Mucosa of descending colon (tissue), 3 donors: ENCODE data around the gene ULK3. TPM values are rescaled to one million over a fixed set of nuclear protein-coding genes. Genes with fewer than 3 reads are reported as not detected.

Experiments used
- ATAC-seq: fragments of 200-7000 bp; cut with Tn5 transposase; one replicate; pipeline ENCODE4 v1.9.1; 2020; ENCODE audit warnings: mild to moderate bottlenecking, moderate library complexity
- DNase-seq, 3 donors: peaks; one replicate each; pipeline ENCODE4 v3.0.0-alpha.2; 2020
- H3K36me3 ChIP-seq: fragments of 200-600 bp; one replicate; pipeline ENCODE4 v1.8.0; 2021; ENCODE audit warnings: low read depth, mild to moderate bottlenecking
- H3K4me1 ChIP-seq: fragments of 200-600 bp; one replicate; pipeline ENCODE4 v1.8.0; 2021; ENCODE audit warnings: low read depth, mild to moderate bottlenecking
- H3K4me3 ChIP-seq: fragments of 200-600 bp; one replicate; pipeline ENCODE4 v1.8.0; 2021; ENCODE audit warnings: mild to moderate bottlenecking
- H3K9me3 ChIP-seq: fragments of 200-600 bp; one replicate; pipeline ENCODE4 v1.8.0; 2021; ENCODE audit warnings: mild to moderate bottlenecking
- intact Hi-C, 2 donors: fragments of 100-400 bp; cut with DNase I in 1 of 2; cut with micrococcal nuclease in 1 of 2; formaldehyde crosslinking; loops; one replicate each; pipeline versions ENCODE4 v1.11.0 to v1.11.1; 2022; cut with DNase I, micrococcal nuclease
- total RNA-seq, 3 donors: library from RNA; stranded (reverse); fragmentation: NEBNext Ultra II Directional in 2 of 3; extraction: Animal tissue kit (Norgen Biotek cat#: 25700) in 2 of 3; gene quantifications; one replicate each; pipeline versions ENCODE4 v1.2.1 to v1.2.4, GENCODE V29; 2021 to 2023
- TF ChIP-seq, protein P1 (sequence below): fragments of 200-600 bp; IDR thresholded peaks from one replicate; pipeline ENCODE4 v1.8.0; 2022; ENCODE audit warnings: antibody characterized with exemption, mild to moderate bottlenecking
- donor health status: DM: no; HTN: no; CAD: no; lungs with moderate emphysema.
- donor health status: DM: no; HTN: no; CAD: no.
- donor health status: DM: no; HTN: yes; CAD: no.

ULK3 gene
- total RNA-seq, 3 donors from 2014 or later, result 66.5 to 89.3 (median 73.1) TPM

DNA sequence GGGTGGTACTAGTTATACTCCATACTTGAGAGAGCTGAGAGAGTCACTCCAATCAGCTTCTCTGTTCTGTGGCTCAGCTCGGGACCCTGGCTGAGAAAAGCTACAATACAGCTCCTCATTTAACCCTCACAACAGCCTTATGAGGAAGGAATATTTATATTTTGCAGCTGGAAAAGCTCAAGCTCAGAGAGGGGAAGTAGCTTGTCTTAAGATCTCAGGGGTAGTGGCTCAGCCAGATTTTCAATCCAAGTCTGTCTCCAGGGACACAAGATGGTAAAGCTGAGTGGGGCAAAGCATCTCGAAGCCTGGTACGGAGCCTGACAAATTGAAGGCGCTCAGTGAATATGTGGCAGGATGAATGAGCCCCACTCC lies 15.4 kb upstream of the ULK3 start:
- H3K4me1 ChIP-seq, result peaks cover 51% of the 10 kb centered on the region
- DNase-seq (no peak), ATAC-seq (no peak)
- no peaks in the 10 kb centered on the region for H3K9me3 ChIP-seq
- no peak overlapping the region for H3K4me3 ChIP-seq
- TF ChIP-seq, protein P1, sequence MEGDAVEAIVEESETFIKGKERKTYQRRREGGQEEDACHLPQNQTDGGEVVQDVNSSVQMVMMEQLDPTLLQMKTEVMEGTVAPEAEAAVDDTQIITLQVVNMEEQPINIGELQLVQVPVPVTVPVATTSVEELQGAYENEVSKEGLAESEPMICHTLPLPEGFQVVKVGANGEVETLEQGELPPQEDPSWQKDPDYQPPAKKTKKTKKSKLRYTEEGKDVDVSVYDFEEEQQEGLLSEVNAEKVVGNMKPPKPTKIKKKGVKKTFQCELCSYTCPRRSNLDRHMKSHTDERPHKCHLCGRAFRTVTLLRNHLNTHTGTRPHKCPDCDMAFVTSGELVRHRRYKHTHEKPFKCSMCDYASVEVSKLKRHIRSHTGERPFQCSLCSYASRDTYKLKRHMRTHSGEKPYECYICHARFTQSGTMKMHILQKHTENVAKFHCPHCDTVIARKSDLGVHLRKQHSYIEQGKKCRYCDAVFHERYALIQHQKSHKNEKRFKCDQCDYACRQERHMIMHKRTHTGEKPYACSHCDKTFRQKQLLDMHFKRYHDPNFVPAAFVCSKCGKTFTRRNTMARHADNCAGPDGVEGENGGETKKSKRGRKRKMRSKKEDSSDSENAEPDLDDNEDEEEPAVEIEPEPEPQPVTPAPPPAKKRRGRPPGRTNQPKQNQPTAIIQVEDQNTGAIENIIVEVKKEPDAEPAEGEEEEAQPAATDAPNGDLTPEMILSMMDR, result no peak
- H3K36me3 ChIP-seq, result peaks cover under 1% of the 10 kb centered on the region
- intact Hi-C loops, result no loop called here

GRCh38 chr15:74857671-74858368 lies 14.9 kb upstream of the ULK3 start:
- DNase-seq, result no peak
- peaks cover 6% of the 10 kb centered on the region for H3K36me3 ChIP-seq
- peaks cover 49% of the 10 kb centered on the region for H3K4me1 ChIP-seq
- intact Hi-C loops, result no loop called here
- H3K9me3 ChIP-seq, result no peaks in the 10 kb centered on the region
- peak; percentile 28 for ATAC-seq
- no peak overlapping the region for H3K4me3 ChIP-seq
- TF ChIP-seq, protein P1, result no peak

- ATAC-seq, result peak; percentile 93
- TF ChIP-seq, protein P1, result no peak
- peaks cover 49% of the 10 kb centered on the region for H3K4me1 ChIP-seq
- intact Hi-C loops, result no loop called here
- no peaks in the 10 kb centered on the region for H3K9me3 ChIP-seq
- H3K36me3 ChIP-seq, result peaks cover 13% of the 10 kb centered on the region
- DNase-seq, result peak in 2 of 3 donors; percentile 71 to 77
- H3K4me3 ChIP-seq, result no peak overlapping the region
These were observed 14.2 kb upstream of the ULK3 start for GRCh38 chr15:74857082-74857655.

DNA sequence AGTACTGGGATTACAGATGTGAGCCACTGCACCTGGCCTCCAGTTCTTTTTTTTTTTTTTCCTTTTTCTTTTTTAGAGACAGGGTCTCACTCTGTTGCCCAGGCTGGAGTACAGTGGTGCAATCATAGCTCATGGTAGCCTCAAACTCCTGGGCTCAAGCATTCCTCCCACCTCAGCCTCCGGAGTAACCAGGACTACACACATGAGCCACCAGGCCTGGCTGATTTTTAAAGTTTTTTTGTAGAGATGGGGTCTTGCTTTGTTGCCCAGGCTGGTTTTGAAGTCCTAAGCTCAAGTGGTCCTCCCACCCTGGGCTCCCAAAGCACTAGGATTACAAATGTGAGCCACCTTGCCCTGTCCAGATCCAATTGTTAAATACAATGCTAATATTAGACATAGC lies 13.6 kb upstream of the ULK3 start:
- DNase-seq (no peak), ATAC-seq (no peak)
- TF ChIP-seq, protein P1, result no peak
- peaks cover 48% of the 10 kb centered on the region for H3K4me1 ChIP-seq
- H3K4me3 ChIP-seq, result no peak overlapping the region
- intact Hi-C loops, result no loop called here
- H3K36me3 ChIP-seq, result peaks cover 17% of the 10 kb centered on the region
- no peaks in the 10 kb centered on the region for H3K9me3 ChIP-seq

- Histone ChIP-seq H3K36me3 (peaks cover 22% of the 10 kb centered on the region), H3K4me3 (no peak overlapping the region), H3K4me1 (peaks cover 43% of the 10 kb centered on the region), H3K9me3 (no peaks in the 10 kb centered on the region)
- intact Hi-C loops, result no loop called here
- TF ChIP-seq, protein P1, result no peak
- DNase-seq (no peak), ATAC-seq (no peak)
These were observed 12.9 kb upstream of the ULK3 start for GRCh38 chr15:74855857-74856256.
